Measurements from ENCODE around the gene OR52B2. TPM values are rescaled to one million over a fixed set of nuclear protein-coding genes. Genes with fewer than 3 reads are reported as not detected.

The OR52B2 gene
- total RNA-seq, 3 donors from 2014 or later: 0.33 TPM; not detected in 2

DNA sequence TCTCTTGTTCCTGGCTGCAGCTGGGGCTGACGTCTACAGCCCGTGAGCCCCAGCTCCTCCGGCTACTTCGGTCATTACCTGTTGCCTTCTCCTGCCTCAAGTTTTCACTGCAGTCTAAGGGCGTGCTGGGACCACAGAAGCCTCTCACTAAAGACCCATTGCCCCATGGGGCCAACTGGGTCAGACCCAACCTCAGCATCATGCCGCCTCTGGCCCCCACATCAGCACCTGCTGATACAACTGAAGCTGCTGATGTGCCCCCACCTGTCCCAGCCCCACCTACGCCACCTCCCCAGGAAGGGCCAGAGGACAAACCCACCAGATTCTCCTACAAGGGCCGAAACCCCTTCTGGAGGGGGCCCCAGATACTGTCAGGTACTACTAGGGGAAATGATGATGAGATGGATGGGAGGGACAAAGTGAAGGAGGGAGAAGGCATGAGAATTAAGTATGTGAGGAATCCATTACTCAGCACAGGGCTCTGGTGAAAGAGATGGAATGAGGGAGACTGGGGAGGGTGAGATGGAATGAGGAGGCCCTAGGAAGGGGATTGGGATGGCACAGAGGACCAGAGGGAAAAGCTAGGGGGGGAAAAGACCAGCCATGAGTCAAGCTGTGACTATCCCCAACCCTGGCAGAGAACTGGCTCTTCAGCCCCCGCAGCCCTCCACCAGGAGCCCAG is 40.3 kb upstream of the OR52B2 start:
- Histone ChIP-seq H3K27ac (no peak overlapping the region), H3K9me3 (no peaks in the 10 kb centered on the region), H3K27me3 (no peaks in the 10 kb centered on the region), H3K4me1 (no peaks in the 10 kb centered on the region), H3K4me3 (no peak overlapping the region), H3K36me3 (peaks cover 12% of the 10 kb centered on the region)
- DNase-seq (ENCODE audit: low spot score in 2 of 2): no peak
- intact Hi-C loops (cut with DNase I; ENCODE audit: low total_unique reads): no loop called here
- TF ChIP-seq POLR2AphosphoS5 (IDR thresholded peaks at IDR 0.05) (no peak), CTCF (IDR thresholded peaks at IDR 0.05) (no peak), POLR2A (IDR thresholded peaks at IDR 0.05) (no peak)

DNA sequence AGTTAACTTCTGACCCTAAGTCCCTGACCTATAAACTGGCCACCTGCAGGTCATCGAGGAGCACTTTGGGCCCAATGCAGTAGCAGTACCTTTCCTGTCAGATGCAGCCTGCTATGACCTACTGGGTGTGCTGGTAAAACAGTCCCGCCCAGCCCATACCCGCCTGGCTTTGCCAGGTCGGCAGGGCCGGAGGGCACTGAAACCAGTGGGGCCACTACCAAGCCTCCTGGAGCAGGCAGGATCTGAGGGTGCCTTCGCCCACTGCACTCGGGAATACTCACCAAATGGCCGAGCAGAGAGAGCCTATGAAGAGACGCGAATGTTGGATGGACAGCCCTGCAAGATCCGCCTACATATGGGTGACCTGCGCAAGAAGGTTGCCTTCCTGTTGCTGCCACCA is 39.7 kb upstream of the OR52B2 start:
- Histone ChIP-seq H3K36me3 (peaks cover 11% of the 10 kb centered on the region), H3K4me3 (no peak overlapping the region), H3K4me1 (no peaks in the 10 kb centered on the region), H3K27ac (no peak overlapping the region), H3K27me3 (no peaks in the 10 kb centered on the region), H3K9me3 (no peaks in the 10 kb centered on the region)
- intact Hi-C loops (cut with DNase I; ENCODE audit: low total_unique reads): no loop called here
- DNase-seq (ENCODE audit: low spot score in 2 of 2): no peak
- TF ChIP-seq POLR2AphosphoS5 (IDR thresholded peaks at IDR 0.05) (no peak), POLR2A (IDR thresholded peaks at IDR 0.05) (no peak), CTCF (IDR thresholded peaks at IDR 0.05) (no peak)

DNA sequence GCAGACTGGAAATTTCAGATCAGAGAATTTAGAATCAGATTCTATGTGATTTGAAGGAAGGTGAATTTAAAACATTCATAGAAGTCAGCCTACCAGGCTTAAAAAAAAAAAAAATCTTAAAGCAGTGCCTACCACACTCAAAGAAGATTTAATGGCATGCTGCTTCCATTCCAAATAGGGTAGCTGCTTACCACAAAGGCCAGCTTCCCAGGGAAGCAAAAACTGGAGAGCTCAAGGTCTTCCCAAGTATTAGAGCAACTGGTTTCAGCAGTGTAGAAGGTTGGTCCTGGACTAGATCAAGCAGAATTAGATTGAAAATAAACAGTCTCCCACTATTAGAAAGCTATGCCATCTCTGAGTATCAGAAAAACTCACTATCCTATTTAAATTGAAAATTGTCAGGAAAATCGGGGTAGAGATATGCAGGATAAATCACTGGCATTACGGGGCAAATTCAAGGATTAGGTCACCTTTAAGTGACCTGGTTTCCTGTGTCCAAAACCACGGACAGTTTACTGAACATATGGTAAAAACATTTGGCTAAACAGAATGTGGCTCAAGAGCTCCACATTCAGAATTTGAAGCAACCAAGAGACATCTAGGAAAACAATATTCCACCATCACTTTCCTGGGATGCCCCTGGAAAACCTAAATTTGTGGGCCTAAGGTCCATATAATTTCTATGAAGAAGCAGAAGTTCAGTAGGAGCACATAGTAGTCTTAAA is 36.5 kb upstream of the OR52B2 start:
- H3K4me1 ChIP-seq: no peaks in the 10 kb centered on the region
- TF ChIP-seq CTCF (IDR thresholded peaks at IDR 0.05) (no peak), POLR2A (IDR thresholded peaks at IDR 0.05) (no peak), POLR2AphosphoS5 (IDR thresholded peaks at IDR 0.05) (no peak)
- intact Hi-C loops (cut with DNase I; ENCODE audit: low total_unique reads): no loop called here
- peaks cover 6% of the 10 kb centered on the region for H3K36me3 ChIP-seq
- no peaks in the 10 kb centered on the region for H3K9me3 ChIP-seq
- H3K27ac ChIP-seq: no peak overlapping the region
- H3K27me3 ChIP-seq: no peaks in the 10 kb centered on the region
- H3K4me3 ChIP-seq: no peak overlapping the region
- no peak for DNase-seq (ENCODE audit: low spot score in 2 of 2)

GRCh38 chr11:6205366-6205765 is 35.2 kb upstream of the OR52B2 start, which contains the start of gene C11orf42:
Gene C11orf42 (plus strand): TSS chr11:6205557. CDS start chr11:6205616, 59 bp downstream.
- no peaks in the 10 kb centered on the region for H3K36me3 ChIP-seq
- no peak within 1 kb of the TSS for H3K4me3 ChIP-seq
- no peak for DNase-seq (ENCODE audit: low spot score in 2 of 2)
- intact Hi-C loops (cut with DNase I; ENCODE audit: low total_unique reads): no loop called here
- no peaks in the 10 kb centered on the region for H3K4me1 ChIP-seq
- no peak within 1 kb of the TSS for H3K27ac ChIP-seq
- TF ChIP-seq POLR2A (IDR thresholded peaks at IDR 0.05) (no peak), CTCF (IDR thresholded peaks at IDR 0.05) (no peak), POLR2AphosphoS5 (IDR thresholded peaks at IDR 0.05) (no peak)
- no peaks in the 10 kb centered on the region for H3K9me3 ChIP-seq
- H3K27me3 ChIP-seq: no peaks in the 10 kb centered on the region

DNA sequence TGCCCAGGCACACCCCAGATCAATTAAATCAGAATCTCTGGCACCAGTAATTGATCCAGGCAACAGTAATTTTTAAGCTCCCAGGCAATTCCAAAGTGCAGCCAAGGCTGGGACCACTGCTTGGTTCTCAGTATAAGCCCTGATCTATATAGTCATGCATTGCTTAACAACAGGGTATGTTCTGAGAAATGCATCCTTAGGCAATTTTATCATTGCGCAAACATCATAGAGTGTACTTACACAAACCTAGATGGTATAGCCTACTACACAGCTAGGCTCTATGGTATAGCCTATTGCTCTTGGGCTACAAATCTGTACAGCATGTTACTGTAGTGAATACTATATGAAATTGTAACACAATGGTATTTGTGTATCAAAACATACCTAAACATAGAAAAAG is 34.6 kb upstream of the OR52B2 start:
- no peaks in the 10 kb centered on the region for H3K9me3 ChIP-seq
- no peak overlapping the region for H3K4me3 ChIP-seq
- no peak for DNase-seq (ENCODE audit: low spot score in 2 of 2)
- no peak overlapping the region for H3K27ac ChIP-seq
- intact Hi-C loops (cut with DNase I; ENCODE audit: low total_unique reads): no loop called here
- no peaks in the 10 kb centered on the region for H3K36me3 ChIP-seq
- no peaks in the 10 kb centered on the region for H3K4me1 ChIP-seq
- TF ChIP-seq POLR2A (IDR thresholded peaks at IDR 0.05) (no peak), CTCF (IDR thresholded peaks at IDR 0.05) (no peak), POLR2AphosphoS5 (IDR thresholded peaks at IDR 0.05) (no peak)
- H3K27me3 ChIP-seq: no peaks in the 10 kb centered on the region
